Fibroblast of skin of abdomen (primary cell): ENCODE results near the gene AIM2. TPM values are rescaled to one million over a fixed set of nuclear protein-coding genes. Genes with fewer than 3 reads are reported as not detected.
"Not testable (repeated sequence)": the region's sequence is repeated elsewhere in the genome, so short reads cannot be mapped to it uniquely, and the experiment has no call there.

Experiments used
- DNase-seq: peaks from one replicate; pipeline ENCODE4 v3.0.0-alpha.2; 2013
- polyA plus RNA-seq, 2 experiments: library from polyadenylated mRNA; unstranded; fragments of 120-200 nt; gene quantifications; one replicate each; pipeline ENCODE4 v1.2.1, GENCODE V29; 2013; ENCODE audit not compliant: insufficient read length in 2 of 2

AIM2 gene, protein sequence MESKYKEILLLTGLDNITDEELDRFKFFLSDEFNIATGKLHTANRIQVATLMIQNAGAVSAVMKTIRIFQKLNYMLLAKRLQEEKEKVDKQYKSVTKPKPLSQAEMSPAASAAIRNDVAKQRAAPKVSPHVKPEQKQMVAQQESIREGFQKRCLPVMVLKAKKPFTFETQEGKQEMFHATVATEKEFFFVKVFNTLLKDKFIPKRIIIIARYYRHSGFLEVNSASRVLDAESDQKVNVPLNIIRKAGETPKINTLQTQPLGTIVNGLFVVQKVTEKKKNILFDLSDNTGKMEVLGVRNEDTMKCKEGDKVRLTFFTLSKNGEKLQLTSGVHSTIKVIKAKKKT
- 0.85 TPM for polyA plus RNA-seq (2013, experiment 1 of 2; ENCODE audit: insufficient read length)
- 1.1 TPM for polyA plus RNA-seq (2013, experiment 2 of 2; ENCODE audit: insufficient read length)

GRCh38 chr1:159076438-159077119 lies at the start of gene AIM2:
TSS of gene AIM2 (minus strand) at chr1:159076766. CDS start at chr1:159073499, 3,267 bp downstream.
- peak; percentile 52 for DNase-seq

DNA sequence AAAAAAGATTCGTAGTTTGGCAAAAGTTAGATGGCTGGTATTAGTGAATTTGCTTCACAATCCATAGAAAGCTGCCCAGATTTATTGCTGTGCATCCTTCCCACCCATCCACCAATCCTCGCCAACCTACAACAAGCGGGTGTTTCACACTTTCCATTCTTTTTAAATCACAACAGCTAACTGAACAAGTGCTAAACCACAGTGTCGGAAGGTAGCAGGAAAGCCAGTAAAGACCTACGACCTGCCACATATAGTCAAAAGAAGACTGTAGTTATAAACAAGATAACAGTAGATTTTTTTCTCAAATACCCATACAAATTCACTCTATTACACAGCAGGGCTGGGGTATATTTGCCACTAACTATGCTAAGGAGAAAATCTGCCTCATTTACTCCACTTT lies 47.0 kb upstream of the AIM2 start:
- no peak for DNase-seq

DNA sequence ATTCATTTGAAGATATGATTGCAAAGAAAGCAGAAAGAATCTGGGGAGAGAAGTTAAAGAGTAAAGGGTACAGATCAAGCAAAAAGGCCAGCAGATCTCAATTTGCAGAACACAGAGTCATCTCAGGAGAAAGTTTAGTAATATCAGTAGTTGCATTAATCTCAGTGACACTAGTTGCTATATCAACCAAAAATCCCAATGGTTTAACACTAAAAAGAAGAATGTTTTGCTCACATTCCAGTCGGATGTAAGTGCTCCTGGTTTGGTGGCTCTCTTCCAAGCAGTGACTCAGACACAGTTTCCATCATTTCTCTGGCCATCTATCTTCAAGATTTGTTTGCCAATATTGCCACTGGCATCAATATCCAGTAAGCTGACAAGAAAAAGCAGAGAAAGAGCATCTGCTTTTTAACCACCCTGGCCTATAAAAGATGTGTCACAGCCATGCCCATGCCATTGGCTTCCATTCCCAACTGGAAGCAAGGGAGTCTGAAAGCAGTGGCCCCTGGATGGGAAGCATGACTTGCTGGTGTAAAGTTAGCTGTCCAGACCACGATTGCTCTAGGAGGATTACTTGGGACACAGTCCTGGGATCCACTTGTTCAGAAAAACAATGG lies 45.5 kb upstream of the AIM2 start:
- peak; percentile 87 for DNase-seq

- no peak for DNase-seq
Measured at GRCh38 chr1:159121526-159121925, 45.0 kb upstream of the AIM2 start.

DNA sequence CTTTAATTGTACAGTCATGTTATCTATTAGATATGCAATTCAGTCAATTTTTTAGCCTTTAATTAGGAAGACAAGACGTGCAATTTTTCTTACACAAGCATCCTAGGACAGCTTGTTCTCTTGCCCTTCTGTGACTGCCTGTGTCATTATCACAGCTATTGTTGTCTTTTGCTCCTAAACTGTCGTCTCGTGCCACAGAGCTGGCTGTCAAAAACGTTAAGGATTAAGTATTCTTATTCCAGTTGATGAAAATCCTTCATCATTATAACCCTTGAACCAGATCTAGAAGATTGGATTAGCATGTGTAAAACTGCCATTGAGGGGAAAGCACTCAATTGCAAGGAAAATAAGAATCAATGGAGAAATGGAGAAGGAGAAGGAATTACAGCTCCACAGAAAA lies 43.8 kb upstream of the AIM2 start:
- no peak for DNase-seq

DNA sequence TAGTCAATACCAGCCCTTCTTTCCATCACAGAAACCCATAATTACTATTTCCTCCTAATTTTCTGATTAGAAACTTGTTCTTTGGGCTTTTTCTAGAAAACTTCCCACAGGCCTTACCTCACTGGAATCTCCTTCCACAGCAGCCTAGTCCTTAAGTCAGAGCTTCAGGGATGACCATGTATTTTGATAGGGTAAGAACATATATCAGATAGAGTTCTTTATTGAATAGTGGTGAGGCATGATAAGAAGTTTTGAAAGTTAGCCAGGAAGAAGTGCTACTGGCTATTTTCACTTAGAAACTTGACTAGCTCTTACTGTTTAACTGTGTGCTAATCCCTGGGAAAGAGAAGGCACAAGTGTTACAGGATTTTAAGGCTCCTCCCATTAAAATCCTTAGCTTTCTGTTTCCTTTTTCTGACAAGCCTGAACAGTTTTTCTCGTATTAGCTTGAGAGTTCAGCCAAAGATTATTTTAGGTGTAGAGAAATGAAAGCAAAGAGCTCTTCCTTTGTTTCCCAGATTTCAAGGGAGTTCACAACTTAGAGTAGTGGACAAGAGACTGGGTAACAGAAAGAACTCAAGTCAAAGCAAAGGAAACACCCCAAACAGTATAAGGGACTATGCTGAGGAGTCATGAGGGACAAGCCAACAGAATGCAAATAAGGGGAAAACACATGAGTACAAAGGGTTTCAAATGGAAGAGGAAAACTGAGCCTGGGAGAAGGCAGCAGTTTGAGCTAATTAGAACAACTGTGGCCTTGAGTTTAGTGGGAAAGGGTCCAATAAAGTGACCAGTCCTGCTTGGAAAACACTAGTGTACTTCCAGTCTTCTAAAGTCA lies 37.2 kb upstream of the AIM2 start:
- no peak for DNase-seq

DNA sequence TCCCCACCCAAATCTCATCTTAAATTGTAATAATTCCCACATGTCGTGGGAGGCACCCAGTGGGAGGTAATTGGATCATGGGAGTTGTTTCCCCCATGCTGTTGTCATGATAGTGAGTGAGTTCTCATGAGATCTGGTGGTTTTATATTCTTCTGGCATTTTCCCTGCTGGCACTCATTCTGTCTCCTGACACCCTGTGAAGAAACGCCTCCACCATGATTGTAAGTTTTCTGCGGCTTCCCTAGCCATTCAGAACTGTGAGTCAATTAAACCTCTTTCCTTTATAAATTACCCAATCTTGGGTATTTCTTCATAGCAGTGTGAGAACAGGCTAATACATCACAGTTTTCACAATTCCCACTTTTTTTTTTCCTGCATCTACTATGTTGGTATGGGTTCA lies 26.5 kb upstream of the AIM2 start:
- not testable (repeated sequence) for DNase-seq

- no peak for DNase-seq
Measured at GRCh38 chr1:159100589-159100988, 24.0 kb upstream of the AIM2 start.

GRCh38 chr1:159098596-159098995 lies 22.0 kb upstream of the AIM2 start:
- DNase-seq = no peak

DNA sequence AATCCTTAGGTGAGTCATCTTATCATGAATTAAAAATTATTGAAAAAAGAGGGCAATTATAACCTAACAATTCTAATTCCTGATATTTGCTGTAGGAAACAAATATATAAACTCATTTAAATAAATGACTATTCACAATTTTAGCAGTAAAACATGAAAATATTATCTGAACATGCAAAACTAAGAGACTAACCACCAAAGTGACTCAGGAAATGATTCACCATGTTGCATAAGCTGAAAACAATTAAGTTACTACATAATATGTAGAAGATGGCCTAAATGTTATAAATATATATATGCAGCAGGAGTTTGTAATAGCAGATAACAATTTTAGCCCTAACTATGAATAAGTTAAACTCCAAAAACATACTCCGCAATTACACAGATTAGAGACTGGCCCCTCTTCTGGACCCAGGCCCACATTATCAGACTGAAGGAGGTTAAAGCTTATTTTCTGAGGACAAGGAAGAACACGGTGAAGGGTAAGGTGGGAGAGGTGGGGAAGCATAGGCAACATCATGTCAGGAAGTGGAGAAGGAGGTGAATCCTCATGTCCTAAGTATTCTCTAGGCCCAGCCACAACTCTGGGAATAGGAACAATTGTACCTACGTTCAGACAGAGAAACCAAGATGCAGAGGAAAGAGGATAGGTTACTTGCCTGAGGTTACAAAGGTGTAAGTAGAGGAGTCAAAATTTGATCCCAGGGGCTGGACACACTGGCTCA lies 15.6 kb upstream of the AIM2 start:
- DNase-seq = peak; percentile 79

- peak; percentile 77 for DNase-seq
Measured at GRCh38 chr1:159091607-159092031, 15.1 kb upstream of the AIM2 start.

- no peak for DNase-seq
Measured at GRCh38 chr1:159091180-159091560, 14.6 kb upstream of the AIM2 start.

DNA sequence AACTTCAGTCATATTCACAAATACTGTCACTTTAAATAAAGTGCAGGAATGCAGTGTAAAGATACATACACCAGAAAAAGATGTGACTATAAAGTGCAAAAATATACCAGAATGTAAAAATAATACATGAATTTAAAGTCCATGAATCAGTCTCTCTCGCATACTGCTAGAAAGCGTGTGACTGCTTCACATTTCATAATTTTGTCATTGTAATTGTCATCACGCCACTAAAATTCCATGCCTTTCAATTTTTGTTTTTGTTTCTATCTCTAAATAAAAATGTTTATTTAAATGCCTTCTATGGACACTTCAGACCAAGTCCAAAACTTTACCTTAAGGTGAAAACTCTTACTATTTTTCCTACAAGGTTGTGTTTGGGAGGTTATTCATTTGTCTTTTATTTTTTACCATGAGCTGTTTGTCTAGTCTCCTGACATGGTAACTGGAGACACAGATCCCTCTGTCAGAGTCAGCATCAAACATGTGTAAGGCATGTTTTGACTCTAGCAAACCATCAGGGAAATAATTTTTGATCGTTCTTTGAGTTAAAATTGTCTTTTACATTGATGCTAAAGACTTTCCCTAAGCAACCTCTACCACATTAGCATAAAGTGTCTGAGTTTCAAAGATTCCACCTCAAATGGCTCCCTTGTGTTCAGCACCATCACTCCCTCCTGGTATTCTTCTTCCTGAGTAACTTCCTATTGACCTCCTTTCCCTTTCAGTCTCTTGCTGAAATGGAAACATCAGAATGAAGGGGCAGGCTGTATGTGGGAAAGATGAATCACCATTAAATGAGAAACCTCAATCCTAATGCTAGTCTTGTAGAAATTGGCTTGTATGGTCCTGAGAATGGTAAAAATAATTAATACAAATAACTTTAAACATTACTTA lies 14.0 kb upstream of the AIM2 start:
- DNase-seq = peak; percentile 58

- no peak for DNase-seq
Measured at GRCh38 chr1:159089184-159089791, 12.7 kb upstream of the AIM2 start.

DNA sequence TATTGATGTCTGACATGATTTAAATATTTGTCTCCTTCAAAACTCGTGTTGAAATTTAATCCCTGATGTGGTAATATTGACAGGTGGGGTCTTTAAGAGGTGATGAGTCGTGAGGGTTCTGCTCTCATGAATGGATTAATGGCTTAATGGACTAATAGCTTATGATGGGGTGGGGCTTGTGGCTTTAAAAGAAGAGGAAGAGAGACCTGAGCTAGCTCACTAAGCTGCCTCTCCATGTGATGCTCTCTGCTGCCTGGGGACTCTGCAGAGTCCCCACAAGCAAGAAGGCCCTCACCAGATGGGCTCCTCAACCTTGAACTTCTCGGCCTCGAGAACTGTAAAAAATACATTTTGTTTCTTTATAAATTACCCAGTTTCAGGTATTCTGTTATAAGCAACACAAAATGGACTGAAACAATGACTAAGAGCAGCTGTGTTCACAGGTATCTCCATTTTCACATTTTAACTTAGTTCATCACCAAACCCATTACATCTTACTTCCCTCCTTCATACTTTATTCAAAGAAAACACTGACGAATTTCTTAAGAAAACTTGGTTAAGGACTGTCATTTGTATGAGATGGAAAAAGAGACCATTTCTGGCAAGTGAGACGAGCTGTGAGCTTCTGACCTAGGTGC lies 12.1 kb upstream of the AIM2 start:
- no peak for DNase-seq

DNA sequence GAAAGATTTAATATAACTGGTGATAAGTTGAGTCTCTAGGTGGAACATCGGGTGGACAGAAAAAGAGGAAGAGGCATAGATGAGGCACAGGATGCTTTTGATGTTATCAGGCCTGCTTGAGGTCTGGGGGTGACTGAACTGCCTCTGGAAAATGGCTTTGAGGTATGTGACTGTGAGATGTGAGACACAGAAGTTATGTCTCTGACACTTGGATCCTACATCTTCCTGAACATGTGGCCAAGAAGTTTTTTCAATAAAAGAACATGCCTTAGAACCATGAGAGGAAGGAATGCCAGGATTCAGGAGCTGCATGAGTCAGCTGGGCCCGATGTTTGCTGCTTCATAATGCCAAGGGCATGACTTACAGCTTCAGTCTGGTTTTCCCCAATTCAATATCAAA lies 11.5 kb upstream of the AIM2 start:
- DNase-seq = peak; percentile 91

DNA sequence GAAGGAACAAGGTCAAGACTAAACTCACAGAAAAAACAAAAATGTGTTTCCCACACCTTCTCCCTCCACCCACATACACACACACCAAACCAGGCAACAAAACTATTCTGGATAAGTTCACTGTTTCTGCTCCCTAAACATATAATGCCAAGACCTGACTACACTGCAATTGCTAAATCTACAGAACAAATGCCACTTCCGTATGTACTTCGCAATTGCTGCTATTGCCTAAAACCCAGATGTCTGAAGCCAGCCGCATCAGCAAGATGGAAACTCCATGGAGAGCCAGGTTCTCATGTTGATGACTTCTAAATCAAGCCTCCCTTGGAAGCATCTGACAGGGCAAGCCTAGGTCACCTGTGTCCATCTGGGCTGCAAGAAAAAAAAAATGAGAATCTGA lies 8.3 kb upstream of the AIM2 start:
- no peak for DNase-seq

- DNase-seq = no peak
Measured at GRCh38 chr1:159084152-159084551, 7.6 kb upstream of the AIM2 start.

- no peak for DNase-seq
Measured at GRCh38 chr1:159083013-159083412, 6.4 kb upstream of the AIM2 start.

GRCh38 chr1:159081626-159082025 lies 5.1 kb upstream of the AIM2 start:
- DNase-seq = no peak
